Activated CD8-positive, alpha-beta T cell treated with anti-CD3 and anti-CD28 coated beads for 36 hours (primary cell): Measurements from ENCODE around the gene BDH2. TPM values are rescaled to one million over a fixed set of nuclear protein-coding genes. Genes with fewer than 3 reads are reported as not detected.

Experiments used
- ATAC-seq: fragments of 200-7000 bp; cut with Tn5 transposase; one replicate; pipeline ENCODE4 v1.10.0; 2021; ENCODE audit warnings: mild to moderate bottlenecking, moderate library complexity
- CTCF ChIA-PET: fragments of 350-600 bp; sonication (Branson Sonifier 250); formaldehyde crosslinking; loops from one replicate; lab custom pipeline; 2021; ENCODE audit warnings: antibody characterized with exemption; lab: Charles Lee
- POLR2A ChIA-PET: fragments of 350-600 bp; sonication (Branson Sonifier 250); formaldehyde crosslinking; loops from one replicate; lab custom pipeline; 2021; ENCODE audit warnings: antibody characterized with exemption; lab: Charles Lee
- DNase-seq: peaks from one replicate; pipeline ENCODE4 v3.0.0-alpha.2; 2020
- H3K27ac Mint-ChIP-seq: one replicate; pipeline ENCODE4 v1.8.0; 2021; ENCODE audit warnings: mild to moderate bottlenecking, mixed read lengths
- H3K27me3 Mint-ChIP-seq: one replicate; pipeline ENCODE4 v1.8.0; 2021; ENCODE audit warnings: mixed read lengths
- H3K36me3 Mint-ChIP-seq: one replicate; pipeline ENCODE4 v1.8.0; 2021; ENCODE audit warnings: low read depth, mixed read lengths
- H3K4me1 Mint-ChIP-seq: one replicate; pipeline ENCODE4 v1.8.0; 2021; ENCODE audit warnings: low read depth, mixed read lengths
- H3K4me3 Mint-ChIP-seq: one replicate; pipeline ENCODE4 v1.8.0; 2021; ENCODE audit warnings: mild to moderate bottlenecking, moderate library complexity, mixed read lengths
- H3K9me3 Mint-ChIP-seq: one replicate; pipeline ENCODE4 v1.8.0; 2021; ENCODE audit warnings: mixed read lengths
- CTCF ChIP-seq: fragments of 200-600 bp; IDR thresholded peaks from one replicate; pipeline ENCODE4 v1.8.0; 2022; ENCODE audit warnings: antibody characterized with exemption, mild to moderate bottlenecking
- intact Hi-C: fragments of 100-400 bp; cut with micrococcal nuclease; formaldehyde crosslinking; loops from one replicate; pipeline ENCODE4 v1.10.0; 2022
- total RNA-seq, 2 experiments: library from RNA; stranded (reverse); gene quantifications; one replicate each; pipeline ENCODE4 v1.2.3, GENCODE V29; 2021

Gene BDH2
- total RNA-seq, 2 experiments from 2014 or later, result 17.0 to 19.4 TPM

GRCh38 chr4:103108542-103108941 is 8.9 kb upstream of the BDH2 start:
- ChIA-PET CTCF (interaction anchor here (1.7 kb wide), 1 partner anchor 9 kb away, joined by 6 read pairs; the partner anchor contains the start of gene BDH2), POLR2A (no interaction called here)
- TF ChIP-seq CTCF, result no peak
- intact Hi-C loops, result no loop called here
- H3K9me3 Mint-ChIP-seq, result no peaks in the 10 kb centered on the region
- ATAC-seq (no peak), DNase-seq (no peak)
- H3K36me3 Mint-ChIP-seq, result peaks cover 11% of the 10 kb centered on the region
- H3K27ac Mint-ChIP-seq, result no peak overlapping the region
- no peak overlapping the region for H3K4me3 Mint-ChIP-seq
- H3K27me3 Mint-ChIP-seq, result no peaks in the 10 kb centered on the region
- no peaks in the 10 kb centered on the region for H3K4me1 Mint-ChIP-seq

- Mint-ChIP-seq H3K4me1 (no peaks in the 10 kb centered on the region), H3K9me3 (no peaks in the 10 kb centered on the region), H3K27ac (no peak overlapping the region), H3K27me3 (no peaks in the 10 kb centered on the region), H3K4me3 (no peak overlapping the region), H3K36me3 (peaks cover 9% of the 10 kb centered on the region)
- intact Hi-C loops, result no loop called here
- DNase-seq (no peak), ATAC-seq (no peak)
- ChIA-PET POLR2A (no interaction called here), CTCF (no interaction called here)
- TF ChIP-seq CTCF, result no peak
These were observed 6.1 kb upstream of the BDH2 start for GRCh38 chr4:103105558-103106356.

GRCh38 chr4:103104886-103105285 is 5.3 kb upstream of the BDH2 start:
- DNase-seq, result no peak
- H3K27me3 Mint-ChIP-seq, result no peaks in the 10 kb centered on the region
- H3K27ac Mint-ChIP-seq, result no peak overlapping the region
- CTCF ChIA-PET, result no interaction called here
- intact Hi-C loops, result no loop called here
- H3K9me3 Mint-ChIP-seq, result no peaks in the 10 kb centered on the region
- ATAC-seq, result no peak
- POLR2A ChIA-PET, result no interaction called here
- no peaks in the 10 kb centered on the region for H3K4me1 Mint-ChIP-seq
- H3K4me3 Mint-ChIP-seq, result no peak overlapping the region
- peaks cover 8% of the 10 kb centered on the region for H3K36me3 Mint-ChIP-seq
- no peak for TF ChIP-seq CTCF

GRCh38 chr4:103100691-103101090 is 1.1 kb upstream of the BDH2 start:
- no peak for TF ChIP-seq CTCF
- ATAC-seq (no peak), DNase-seq (no peak)
- POLR2A ChIA-PET, result no interaction called here
- CTCF ChIA-PET, result interaction anchor here (0.6 to 4.6 kb wide), 13 partner anchors 9 to 204 kb away, joined by 3 to 25 read pairs (median 5); partner anchors contain the start of genes SLC9B1 and SLC9B2
- no peaks in the 10 kb centered on the region for H3K9me3 Mint-ChIP-seq
- H3K4me1 Mint-ChIP-seq, result peaks cover 23% of the 10 kb centered on the region
- H3K36me3 Mint-ChIP-seq, result no peaks in the 10 kb centered on the region
- no peak overlapping the region for H3K4me3 Mint-ChIP-seq
- intact Hi-C loops, result no loop called here
- no peak overlapping the region for H3K27ac Mint-ChIP-seq
- H3K27me3 Mint-ChIP-seq, result no peaks in the 10 kb centered on the region

- CTCF ChIA-PET, result interaction anchor here (0.6 to 4.6 kb wide), 19 partner anchors 7 to 662 kb away, joined by 3 to 25 read pairs (median 6); partner anchors contain the start of genes SLC9B1 and SLC9B2
These were observed 736 bp downstream of the BDH2 start for GRCh38 chr4:103098756-103099440.

More at GRCh38 chr4:103098756-103099440, 736 bp downstream of the BDH2 start:
- Mint-ChIP-seq H3K27me3 (no peaks in the 10 kb centered on the region), H3K4me3 (peak overlapping the region; percentile 90), H3K9me3 (no peaks in the 10 kb centered on the region), H3K4me1 (peaks cover 23% of the 10 kb centered on the region), H3K27ac (peak overlapping the region; percentile 90), H3K36me3 (no peaks in the 10 kb centered on the region)
- ATAC-seq (no peak), DNase-seq (no peak)
- intact Hi-C loops, result loop anchor here (5.0 to 10.0 kb wide), 2 partner anchors 477 to 664 kb away; no protein-coding TSS in a partner anchor
- POLR2A ChIA-PET, result interaction anchor here (0.6 to 2.6 kb wide), 4 partner anchors 18 to 338 kb away, joined by 3 to 6 read pairs (median 3); partner anchors contain the start of genes MANBA and SLC9B2
- TF ChIP-seq CTCF, result no peak
